Limb (tissue), 2 donors: Measurements from ENCODE around the gene AJM1.

ENCODE experiments used
- DNase-seq, 2 donors: peaks; one replicate each; pipeline ENCODE4 v3.0.0-alpha.2; 2016; ENCODE audit errors: extremely low spot score in 2 of 2

Gene AJM1

GRCh38 chr9:136808075-136808805, 34.0 kb upstream of the AJM1 start:
- DNase-seq: no peak

- DNase-seq: no peak
Observed at GRCh38 chr9:136808806-136809158, 33.5 kb upstream of the AJM1 start.

- no peak for DNase-seq
Observed at GRCh38 chr9:136814725-136815421, 27.4 kb upstream of the AJM1 start.

GRCh38 chr9:136815422-136815782, 26.9 kb upstream of the AJM1 start:
- no peak for DNase-seq

GRCh38 chr9:136820971-136821825, 21.1 kb upstream of the AJM1 start:
- DNase-seq: peak in 1 of 2 donors; percentile 50

GRCh38 chr9:136821826-136822544, 20.3 kb upstream of the AJM1 start:
- DNase-seq: no peak

GRCh38 chr9:136823136-136824046, 18.9 kb upstream of the AJM1 start:
- DNase-seq: peak in 1 of 2 donors; percentile 22

- DNase-seq: peak in 1 of 2 donors; percentile 20
Observed at GRCh38 chr9:136824496-136825225, 17.6 kb upstream of the AJM1 start.

- DNase-seq: peak in 1 of 2 donors; percentile 22
Observed at GRCh38 chr9:136825295-136826187, 16.7 kb upstream of the AJM1 start.

GRCh38 chr9:136826188-136826541, 16.1 kb upstream of the AJM1 start:
- peak in 1 of 2 donors; percentile 16 for DNase-seq

- peak in 1 of 2 donors; percentile 23 for DNase-seq
Observed at GRCh38 chr9:136826703-136827582, 15.3 kb upstream of the AJM1 start.

- peak in 1 of 2 donors; percentile 26 for DNase-seq
Observed at GRCh38 chr9:136827794-136828473, 14.3 kb upstream of the AJM1 start.

- DNase-seq: no peak
Observed at GRCh38 chr9:136828474-136829140, 13.7 kb upstream of the AJM1 start.

GRCh38 chr9:136829412-136829811, 12.9 kb upstream of the AJM1 start:
- no peak for DNase-seq

- DNase-seq: peak in 1 of 2 donors; percentile 22
Observed at GRCh38 chr9:136829981-136830885, 12.0 kb upstream of the AJM1 start.
